Measurements from ENCODE around the gene GTF2F1. TPM values are rescaled to one million over a fixed set of nuclear protein-coding genes. Genes with fewer than 3 reads are reported as not detected.

GTF2F1 gene
- total and polyA plus RNA-seq, 10 of the 15 experiments (the other 5 are each of a cell fraction or from before 2014, with no cell fraction given): 4.5 to 61.7 (median 48.5) TPM

- Histone ChIP-seq H3K9ac (ENCODE audit: control insufficient read depth, insufficient read depth, low read length) (no peak overlapping the region), H3K27me3 (replicated peaks in 1 of 2; ENCODE audit: control insufficient read depth in 2 of 2, insufficient read depth in 2 of 2, low read length in 1 of 2) (no peaks in the 10 kb centered on the region), H4K20me1 (ENCODE audit: control insufficient read depth, insufficient read depth) (no peaks in the 10 kb centered on the region), H3K27ac (ENCODE audit: control insufficient read depth, insufficient read depth) (no peak overlapping the region), H3K4me2 (ENCODE audit: control insufficient read depth, insufficient read depth) (no peak overlapping the region), H3K4me1 (ENCODE audit: control insufficient read depth, insufficient read depth, low read length) (no peaks in the 10 kb centered on the region), H3K79me2 (ENCODE audit: control insufficient read depth, insufficient read depth, low read length) (no peaks in the 10 kb centered on the region), H3K36me3 (ENCODE audit: control insufficient read depth in 2 of 2, insufficient read depth in 2 of 2, low read length in 1 of 2) (peaks cover 8 to 25% of the 10 kb centered on the region in 2 experiments; a peak in 3 of 4 replicates), H2AFZ (ENCODE audit: control insufficient read depth, low read depth, low read length) (no peak overlapping the region), H3K4me3 (no peak overlapping the region), H3K9me3 (replicated peaks; ENCODE audit: control insufficient read depth, insufficient read depth, low read length) (no peaks in the 10 kb centered on the region)
- peak; percentile 84 for ATAC-seq
- ChIA-PET RAD21 (ENCODE audit: unreplicated experiment) (no interaction called here), CTCF (interaction anchor here (0.6 to 1.9 kb wide), 3 partner anchors 11 to 286 kb away, joined by 3 to 5 read pairs (median 3); no protein-coding TSS in a partner anchor), SMC1A (ENCODE audit: uncharacterized antibody, unreplicated experiment) (no interaction called here), POLR2A (no interaction called here)
- DNase-seq (ENCODE audit: low read depth, low spot score): no peak
- BruUV-seq (replicated peaks): no TSS peak
- in situ Hi-C loops (cut with MboI) (no loop called here), intact Hi-C loops (cut with micrococcal nuclease; ENCODE audit: unreplicated experiment) (no loop called here)
- 77% methylated on average over 15 of the region's 15 CpGs for WGBS (ENCODE audit: insufficient coverage, insufficient replicate concordance, low lambda C conversion rate, missing lambda C conversion rate)
- no peak for FAIRE-seq
- 0 out of 2 replicates have a peak, but pooled peaks have one; percentile 24 for TF ChIP-seq TCF12 (IDR thresholded peaks at IDR 0.05; ENCODE audit: low read depth, low read length)
- TF ChIP-seq POLR2AphosphoS5 (IDR thresholded peaks at IDR 0.05; ENCODE audit: low read length): peak; percentile 75
- TF ChIP-seq, protein P1, sequence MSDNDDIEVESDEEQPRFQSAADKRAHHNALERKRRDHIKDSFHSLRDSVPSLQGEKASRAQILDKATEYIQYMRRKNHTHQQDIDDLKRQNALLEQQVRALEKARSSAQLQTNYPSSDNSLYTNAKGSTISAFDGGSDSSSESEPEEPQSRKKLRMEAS (IDR thresholded peaks at IDR 0.05; ENCODE audit: low read depth, low read length): no peak
- TF ChIP-seq POU2F2 (IDR thresholded peaks at IDR 0.05; ENCODE audit: borderline replicate concordance, low read depth, low read length): 0 out of 3 replicates have a peak, but pooled peaks have one; percentile 8
- peak; percentile 61 for TF ChIP-seq POLR2A (IDR thresholded peaks at IDR 0.05; ENCODE audit: low read depth, low read length)
- TF ChIP-seq, protein P2, sequence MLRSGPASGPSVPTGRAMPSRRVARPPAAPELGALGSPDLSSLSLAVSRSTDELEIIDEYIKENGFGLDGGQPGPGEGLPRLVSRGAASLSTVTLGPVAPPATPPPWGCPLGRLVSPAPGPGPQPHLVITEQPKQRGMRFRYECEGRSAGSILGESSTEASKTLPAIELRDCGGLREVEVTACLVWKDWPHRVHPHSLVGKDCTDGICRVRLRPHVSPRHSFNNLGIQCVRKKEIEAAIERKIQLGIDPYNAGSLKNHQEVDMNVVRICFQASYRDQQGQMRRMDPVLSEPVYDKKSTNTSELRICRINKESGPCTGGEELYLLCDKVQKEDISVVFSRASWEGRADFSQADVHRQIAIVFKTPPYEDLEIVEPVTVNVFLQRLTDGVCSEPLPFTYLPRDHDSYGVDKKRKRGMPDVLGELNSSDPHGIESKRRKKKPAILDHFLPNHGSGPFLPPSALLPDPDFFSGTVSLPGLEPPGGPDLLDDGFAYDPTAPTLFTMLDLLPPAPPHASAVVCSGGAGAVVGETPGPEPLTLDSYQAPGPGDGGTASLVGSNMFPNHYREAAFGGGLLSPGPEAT (IDR thresholded peaks at IDR 0.05; ENCODE audit: low read depth): no peak
- TF ChIP-seq NR2C2 (IDR thresholded peaks at IDR 0.05; ENCODE audit: borderline replicate concordance, control insufficient read depth, insufficient read length, low read depth): no peak
- no peak for TF ChIP-seq HDGF (IDR thresholded peaks at IDR 0.05)
- TF ChIP-seq REST (IDR thresholded peaks at IDR 0.05; ENCODE audit: low read depth, low read length): no peak
- peak; percentile 42 to 75 (median 57) for TF ChIP-seq CTCF (IDR thresholded peaks at IDR 0.05 in 2 of 3, conservative IDR thresholded peaks at IDR 0.05 in 1 of 3; ENCODE audit: control insufficient read depth in 2 of 3, extremely low read depth in 1 of 3, insufficient read depth in 1 of 3, low read depth in 3 of 3, low read length in 3 of 3)
- TF ChIP-seq RAD21 (IDR thresholded peaks at IDR 0.05; ENCODE audit: insufficient read depth, low read depth, low read length): peak; percentile 44; the same call in 1 of the 2 replicates
- TF ChIP-seq CBX5 (IDR thresholded peaks at IDR 0.05; ENCODE audit: low read depth): no peak
- TF ChIP-seq ZNF274 (IDR thresholded peaks at IDR 0.05; ENCODE audit: insufficient read depth, insufficient read length): no peak
- TF ChIP-seq ZNF207 (IDR thresholded peaks at IDR 0.05; ENCODE audit: borderline replicate concordance): no peak
- TF ChIP-seq SMC3 (IDR thresholded peaks at IDR 0.05; ENCODE audit: borderline replicate concordance, low read length): peak; percentile 22; the same call in 1 of the 2 replicates
- no peak for TF ChIP-seq YBX1 (IDR thresholded peaks at IDR 0.05)
- TF ChIP-seq STAT3 (IDR thresholded peaks at IDR 0.05; ENCODE audit: low read depth, low read length): no peak
- no peak for TF ChIP-seq RFX5 (IDR thresholded peaks at IDR 0.05; ENCODE audit: low read depth, low read length)
Measured at GRCh38 chr19:6412447-6413091, 19.6 kb upstream of the GTF2F1 start.
